Parathyroid adenoma (tissue), 2 donors: ENCODE results near the gene SHC1.

Experiments used
- H2AFZ ChIP-seq: fragments of 300-600 bp; sonication (generic); one replicate; pipeline ENCODE4 v1.7.0; 2017; ENCODE audit warnings: antibody characterized with exemption, mild to moderate bottlenecking
- H3K27ac ChIP-seq: fragments of 300-600 bp; sonication (generic); one replicate; pipeline ENCODE4 v1.7.0; 2017
- H3K27me3 ChIP-seq: fragments of 300-600 bp; sonication (generic); one replicate; pipeline ENCODE4 v1.7.0; 2017; ENCODE audit warnings: low read length; ENCODE audit not compliant: control insufficient read depth, insufficient read depth
- H3K36me3 ChIP-seq: fragments of 300-600 bp; sonication (generic); one replicate; pipeline ENCODE4 v1.7.0; 2017; ENCODE audit warnings: low read length; ENCODE audit not compliant: control insufficient read depth, insufficient read depth
- H3K4me1 ChIP-seq: fragments of 300-600 bp; sonication (generic); one replicate; pipeline ENCODE4 v1.7.0; 2017; ENCODE audit warnings: control low read depth
- H3K4me2 ChIP-seq: fragments of 300-600 bp; sonication (generic); one replicate; pipeline ENCODE4 v1.7.0; 2017; ENCODE audit warnings: low read length
- H3K4me3 ChIP-seq: fragments of 300-600 bp; sonication (generic); one replicate; pipeline ENCODE4 v1.7.0; 2017; ENCODE audit warnings: low read depth, low read length
- H3K79me2 ChIP-seq: fragments of 300-600 bp; sonication (generic); one replicate; pipeline ENCODE4 v1.7.0; 2017; ENCODE audit warnings: control low read depth
- H3K9ac ChIP-seq: fragments of 300-600 bp; sonication (generic); one replicate; pipeline ENCODE4 v1.7.0; 2017; ENCODE audit warnings: mild to moderate bottlenecking
- H3K9me3 ChIP-seq: fragments of 300-600 bp; sonication (generic); one replicate; pipeline ENCODE4 v1.7.0; 2017; ENCODE audit warnings: low read length; ENCODE audit not compliant: control insufficient read depth
- CTCF ChIP-seq: fragments of 300-600 bp; sonication (generic); IDR thresholded peaks from one replicate; pipeline ENCODE4 v1.7.0; 2017; ENCODE audit warnings: antibody characterized with exemption, mild to moderate bottlenecking
- donor health status: primary hyperparathyroidism.

SHC1 gene

GRCh38 chr1:155004352-155005075, 34.0 kb upstream of the SHC1 start:
- H3K9ac ChIP-seq: no peak overlapping the region
- H3K9me3 ChIP-seq: no peaks in the 10 kb centered on the region
- H3K27me3 ChIP-seq: no peaks in the 10 kb centered on the region
- TF ChIP-seq CTCF: no peak
- peaks cover 7% of the 10 kb centered on the region for H3K79me2 ChIP-seq
- peak overlapping the region; percentile 69 for H3K27ac ChIP-seq
- H3K4me3 ChIP-seq: peak overlapping the region; percentile 99
- peak overlapping the region; percentile 99 for H3K4me2 ChIP-seq
- no peaks in the 10 kb centered on the region for H3K36me3 ChIP-seq
- H3K4me1 ChIP-seq: peaks cover 10% of the 10 kb centered on the region
- H2AFZ ChIP-seq: no peak overlapping the region

- peaks cover 10% of the 10 kb centered on the region for H3K4me1 ChIP-seq
- no peak for TF ChIP-seq CTCF
- H3K79me2 ChIP-seq: peaks cover 7% of the 10 kb centered on the region
- H3K36me3 ChIP-seq: no peaks in the 10 kb centered on the region
- H3K27me3 ChIP-seq: no peaks in the 10 kb centered on the region
- no peak overlapping the region for H3K9ac ChIP-seq
- H3K4me3 ChIP-seq: peak overlapping the region; percentile 99
- H2AFZ ChIP-seq: peak overlapping the region; percentile 42
- peak overlapping the region; percentile 99 for H3K4me2 ChIP-seq
- H3K9me3 ChIP-seq: no peaks in the 10 kb centered on the region
- H3K27ac ChIP-seq: peak overlapping the region; percentile 69
Measured at GRCh38 chr1:155003766-155004351, 33.3 kb upstream of the SHC1 start.

- Histone ChIP-seq H2AFZ (peak overlapping the region; percentile 42), H3K27ac (peak overlapping the region; percentile 69), H3K9ac (no peak overlapping the region), H3K79me2 (peaks cover 7% of the 10 kb centered on the region), H3K4me2 (peak overlapping the region; percentile 99), H3K4me3 (peak overlapping the region; percentile 99), H3K4me1 (peaks cover 5% of the 10 kb centered on the region), H3K9me3 (no peaks in the 10 kb centered on the region), H3K27me3 (no peaks in the 10 kb centered on the region), H3K36me3 (no peaks in the 10 kb centered on the region)
- no peak for TF ChIP-seq CTCF
Measured at GRCh38 chr1:155003227-155003765, 32.7 kb upstream of the SHC1 start.

GRCh38 chr1:155002464-155003226, 32.1 kb upstream of the SHC1 start, which contains the start of gene ZBTB7B:
Gene ZBTB7B (plus strand): TSS chr1:155002802. CDS start chr1:155014661, 11,859 bp downstream.
- Histone ChIP-seq H3K4me1 (peaks cover 5% of the 10 kb centered on the region), H3K4me2 (peak within 1 kb of the TSS; percentile 99), H3K27me3 (no peaks in the 10 kb centered on the region), H3K36me3 (no peaks in the 10 kb centered on the region), H3K4me3 (peak within 1 kb of the TSS; percentile 99), H3K27ac (peak within 1 kb of the TSS; percentile 94), H2AFZ (peak within 1 kb of the TSS; percentile 73), H3K79me2 (peaks cover 7% of the 10 kb centered on the region), H3K9me3 (no peaks in the 10 kb centered on the region), H3K9ac (peak within 1 kb of the TSS; percentile 67)
- TF ChIP-seq CTCF: no peak
